Activated T-helper 1 cell treated with anti-CD3 and anti-CD28 coated beads, Interleukin-2, amount 50 U/mL, for 16 hours (primary cell): Measurements from ENCODE around the gene IFNB1.

Experiments
- DNase-seq, 2 donors: peaks; one replicate each; pipeline ENCODE4 v3.0.0-alpha.2; 2020; ENCODE audit warnings: low read depth in 1 of 2, low spot score in 1 of 2

Gene IFNB1

GRCh38 chr9:21077781-21078180 is at the start of gene IFNB1:
Gene IFNB1, minus strand, starts transcription at chr9:21077942. Its CDS starts 73 bp downstream, at chr9:21077869.
- no peak for DNase-seq

GRCh38 chr9:21121595-21122251 is 44.0 kb upstream of the IFNB1 start:
- DNase-seq, result no peak

- no peak for DNase-seq
Measured at GRCh38 chr9:21121079-21121478, 43.3 kb upstream of the IFNB1 start.

GRCh38 chr9:21119093-21119770 is 41.5 kb upstream of the IFNB1 start:
- no peak for DNase-seq

- no peak for DNase-seq
Measured at GRCh38 chr9:21114311-21114710, 36.6 kb upstream of the IFNB1 start.

- no peak for DNase-seq
Measured at GRCh38 chr9:21110708-21111576, 33.2 kb upstream of the IFNB1 start.

GRCh38 chr9:21104787-21105186 is 27.0 kb upstream of the IFNB1 start:
- DNase-seq, result no peak

- DNase-seq, result no peak
Measured at GRCh38 chr9:21102305-21102704, 24.6 kb upstream of the IFNB1 start.

GRCh38 chr9:21097817-21098216 is 20.1 kb upstream of the IFNB1 start:
- no peak for DNase-seq

GRCh38 chr9:21096901-21097255 is 19.1 kb upstream of the IFNB1 start:
- DNase-seq, result no peak

- peak in 1 of 2 donors; percentile 21 for DNase-seq
Measured at GRCh38 chr9:21096172-21096900, 18.6 kb upstream of the IFNB1 start.

GRCh38 chr9:21095561-21095960 is 17.8 kb upstream of the IFNB1 start:
- no peak for DNase-seq

- no peak for DNase-seq
Measured at GRCh38 chr9:21086538-21086937, 8.8 kb upstream of the IFNB1 start.

GRCh38 chr9:21085005-21085404 is 7.3 kb upstream of the IFNB1 start:
- no peak for DNase-seq

GRCh38 chr9:21084242-21084850 is 6.6 kb upstream of the IFNB1 start:
- DNase-seq, result no peak

GRCh38 chr9:21082671-21083070 is 4.9 kb upstream of the IFNB1 start:
- DNase-seq, result no peak

- no peak for DNase-seq
Measured at GRCh38 chr9:21081999-21082398, 4.3 kb upstream of the IFNB1 start.

- DNase-seq, result no peak
Measured at GRCh38 chr9:21081451-21081850, 3.7 kb upstream of the IFNB1 start.

GRCh38 chr9:21080793-21081192 is 3.1 kb upstream of the IFNB1 start:
- DNase-seq, result no peak

- no peak for DNase-seq
Measured at GRCh38 chr9:21078702-21079101, 960 bp upstream of the IFNB1 start.

- DNase-seq, result no peak
Measured at GRCh38 chr9:21075484-21075883, 2.3 kb downstream of the IFNB1 start.
